Stimulated activated CD8-positive, alpha-beta memory T cell treated with anti-CD3 and anti-CD28 coated beads, Interleukin-7, amount 100 ng/mL, for 4 hours (primary cell): ENCODE results near the gene SH3RF1.
"Not testable (repeated sequence)": the region's sequence is repeated elsewhere in the genome, so short reads cannot be mapped to it uniquely, and the experiment has no call there.

ENCODE experiments used
- DNase-seq, 2 donors: peaks; one replicate each; pipeline ENCODE4 v3.0.0-alpha.2; 2020; ENCODE audit warnings: low read depth in 2 of 2

SH3RF1 gene

DNA sequence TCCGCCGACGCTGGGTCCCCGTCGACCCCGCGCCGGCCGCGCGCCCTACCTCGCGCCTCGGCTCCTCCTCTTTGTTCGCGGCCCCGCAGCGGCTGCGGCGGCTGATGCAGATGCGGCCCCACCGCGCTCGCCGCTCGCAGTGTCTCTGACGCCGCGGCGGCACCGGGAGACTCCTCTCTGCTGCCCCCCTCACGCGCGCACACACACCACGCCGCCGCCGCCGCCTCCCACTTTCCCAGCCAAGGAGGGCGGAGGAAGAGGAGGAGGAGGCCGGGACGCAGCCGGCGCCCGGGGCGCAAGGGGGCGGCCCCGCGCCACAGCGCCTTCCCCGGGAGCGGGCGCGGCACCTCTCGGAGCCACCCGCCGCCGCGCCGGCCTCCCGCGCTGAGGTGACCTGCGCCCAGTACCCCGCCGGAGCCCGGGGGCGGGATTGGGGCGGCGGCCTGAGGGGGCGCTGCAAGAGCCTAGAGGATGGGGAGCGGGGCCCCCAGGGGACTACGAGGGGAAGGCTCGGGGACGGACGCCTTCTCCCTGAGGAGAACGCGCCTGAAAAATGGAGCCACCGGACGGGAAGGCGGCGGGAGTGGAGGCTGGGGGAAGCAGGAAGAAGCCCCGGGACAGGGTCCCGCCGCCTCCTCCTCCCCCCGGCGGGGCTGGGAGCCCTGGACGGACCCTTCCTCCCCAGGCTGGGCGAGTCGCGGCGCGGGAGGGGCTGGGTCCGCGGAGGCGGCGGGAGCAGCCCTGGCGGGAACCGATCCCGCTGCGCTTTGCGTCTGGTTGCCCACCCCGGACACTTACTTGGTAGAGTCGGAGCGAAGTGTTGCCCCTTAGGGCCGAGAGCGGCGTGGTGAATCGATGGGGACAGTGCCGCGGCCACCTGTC, at the start of gene SH3RF1:
Gene SH3RF1, minus strand, starts transcription at position 147 of the 882 bp plus-strand sequence. CDS start 1,744 bp downstream, outside the sequence.
- peak in 1 of 2 donors; percentile 13 for DNase-seq

DNA sequence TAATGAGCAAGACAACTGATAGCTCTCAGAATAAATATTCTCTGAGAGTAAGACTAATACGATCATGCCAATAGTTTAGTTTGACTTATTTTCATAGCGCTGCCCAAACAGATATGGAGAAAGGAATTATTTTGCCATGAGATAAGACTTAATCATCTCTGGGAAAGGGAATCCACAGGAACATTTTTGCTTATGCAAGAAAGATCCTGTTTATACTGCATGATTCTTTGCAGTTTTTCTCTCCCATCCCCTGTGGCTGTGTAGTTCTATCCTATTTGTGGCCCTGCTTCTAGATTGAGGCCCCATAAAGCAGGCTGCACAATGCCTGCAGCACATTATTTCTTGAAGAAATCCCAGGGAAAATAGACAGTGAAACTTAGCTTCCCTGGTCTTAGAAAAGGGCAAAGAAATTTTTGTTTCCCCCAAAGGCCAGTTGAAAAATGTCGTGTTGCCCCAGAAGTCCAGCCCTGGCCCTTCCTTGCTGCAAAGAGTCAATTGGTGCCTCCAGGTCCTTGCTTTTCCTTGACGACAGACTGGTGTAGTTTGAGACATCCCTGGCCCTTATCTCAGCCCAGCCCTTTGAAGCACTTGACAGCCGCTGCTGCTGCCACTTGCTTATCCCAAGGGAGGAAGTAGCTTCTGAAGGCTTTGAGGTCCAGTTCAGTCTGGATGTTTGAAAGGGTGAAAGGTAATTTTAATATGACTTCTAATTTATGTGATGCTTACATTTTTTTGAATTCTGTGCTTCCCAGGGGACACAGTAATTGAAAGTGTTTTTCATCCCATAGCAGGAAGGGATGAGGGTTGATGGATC, 45.0 kb upstream of the SH3RF1 start:
- no peak for DNase-seq

DNA sequence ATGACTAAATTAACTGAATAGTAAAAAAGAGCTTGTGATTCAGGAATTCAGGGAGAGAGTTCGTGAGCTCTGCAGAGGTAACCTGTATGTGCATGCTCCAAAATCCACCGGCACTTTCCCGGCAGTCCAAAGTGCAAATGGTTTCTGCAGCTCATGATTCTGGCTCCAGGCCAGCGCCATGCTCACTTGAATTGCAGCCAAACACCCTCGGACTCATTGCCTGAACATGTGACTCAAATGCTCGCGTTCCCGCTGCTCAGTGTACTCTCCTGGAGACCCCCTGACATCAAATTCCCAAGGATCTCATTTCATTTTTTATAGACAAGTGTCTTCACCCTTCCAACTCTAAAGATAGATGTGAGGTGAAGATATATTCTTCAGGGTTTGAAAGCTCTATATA, 44.1 kb upstream of the SH3RF1 start:
- DNase-seq, result no peak

GRCh38 chr4:169313732-169314131, 43.0 kb upstream of the SH3RF1 start:
- no peak for DNase-seq

- DNase-seq, result no peak
Measured at GRCh38 chr4:169312690-169313422, 42.1 kb upstream of the SH3RF1 start.

DNA sequence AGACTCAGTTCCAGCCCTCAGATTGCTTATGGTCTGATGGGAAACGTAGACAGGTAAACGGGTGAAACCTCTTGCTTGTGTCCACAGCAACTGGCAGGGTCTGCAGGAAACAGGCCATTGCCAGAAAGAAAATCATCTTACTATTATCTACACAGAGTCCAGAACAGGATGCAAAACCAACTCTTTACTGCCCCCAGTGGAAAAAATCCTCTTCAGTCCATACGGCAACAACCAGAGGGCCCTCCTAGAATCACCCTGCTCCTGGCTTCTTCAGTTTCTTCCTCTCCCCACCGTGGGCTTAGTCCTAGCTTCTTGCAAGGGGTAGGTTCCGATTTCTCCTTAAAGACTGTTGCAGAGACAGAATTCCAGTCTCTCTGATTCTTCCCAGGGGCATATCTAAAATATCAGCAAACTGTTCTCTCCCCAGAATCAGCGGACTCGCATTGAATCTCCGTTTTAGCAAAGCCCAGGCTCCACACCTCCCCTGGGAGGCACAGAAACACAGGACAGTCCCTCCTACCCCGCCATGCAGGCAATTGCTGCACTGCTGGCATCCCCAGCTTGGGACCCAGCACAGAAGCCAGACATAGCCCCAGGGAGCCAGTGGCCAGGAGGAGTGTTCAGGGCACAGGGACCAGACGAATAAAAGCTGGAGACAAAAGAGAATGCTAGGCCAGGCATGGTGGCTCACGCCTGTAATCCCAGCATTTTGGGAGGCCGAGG, 41.0 kb upstream of the SH3RF1 start:
- DNase-seq, result no peak

GRCh38 chr4:169309326-169309967, 38.7 kb upstream of the SH3RF1 start:
- DNase-seq, result no peak

DNA sequence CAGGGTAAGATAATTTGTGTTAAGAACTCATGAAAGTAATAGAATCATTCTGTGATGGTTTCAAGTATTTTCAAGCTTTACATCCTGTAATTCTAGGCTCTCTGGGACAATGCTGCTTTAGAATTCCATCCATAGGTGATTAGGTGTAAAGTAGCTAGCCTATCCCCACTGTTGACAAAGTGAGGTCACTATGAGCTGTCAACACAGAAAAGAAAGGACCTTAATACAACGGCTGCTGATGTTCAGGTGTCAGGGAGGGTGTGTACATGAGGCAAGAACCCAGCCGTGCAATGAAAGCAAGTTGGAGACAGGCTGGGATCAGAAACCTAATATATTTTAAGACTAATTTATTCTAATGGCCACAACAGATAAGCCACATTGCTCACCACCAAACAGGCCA, 36.8 kb upstream of the SH3RF1 start:
- DNase-seq, result no peak

- DNase-seq, result no peak
Measured at GRCh38 chr4:169305651-169306050, 34.9 kb upstream of the SH3RF1 start.

- DNase-seq, result no peak
Measured at GRCh38 chr4:169305173-169305572, 34.4 kb upstream of the SH3RF1 start.

DNA sequence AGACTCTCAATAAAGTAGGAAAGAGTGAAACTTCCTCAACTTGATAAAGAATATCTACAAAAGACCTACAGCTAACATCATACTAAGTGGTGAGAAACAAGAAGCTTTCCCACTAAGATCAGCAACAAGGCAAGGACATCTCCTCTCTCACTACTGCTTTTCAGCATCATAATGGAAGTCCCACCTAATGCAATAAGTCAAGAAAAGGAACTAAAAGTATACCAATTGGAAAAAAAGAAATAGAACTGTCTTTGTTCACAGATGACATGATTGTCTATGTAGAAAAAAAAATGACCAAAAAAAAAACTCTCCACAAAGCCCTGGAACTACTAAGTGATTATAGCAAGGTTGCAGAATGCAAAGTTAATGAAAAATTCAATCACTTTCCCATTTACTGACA, 25.1 kb upstream of the SH3RF1 start:
- DNase-seq, result no peak

DNA sequence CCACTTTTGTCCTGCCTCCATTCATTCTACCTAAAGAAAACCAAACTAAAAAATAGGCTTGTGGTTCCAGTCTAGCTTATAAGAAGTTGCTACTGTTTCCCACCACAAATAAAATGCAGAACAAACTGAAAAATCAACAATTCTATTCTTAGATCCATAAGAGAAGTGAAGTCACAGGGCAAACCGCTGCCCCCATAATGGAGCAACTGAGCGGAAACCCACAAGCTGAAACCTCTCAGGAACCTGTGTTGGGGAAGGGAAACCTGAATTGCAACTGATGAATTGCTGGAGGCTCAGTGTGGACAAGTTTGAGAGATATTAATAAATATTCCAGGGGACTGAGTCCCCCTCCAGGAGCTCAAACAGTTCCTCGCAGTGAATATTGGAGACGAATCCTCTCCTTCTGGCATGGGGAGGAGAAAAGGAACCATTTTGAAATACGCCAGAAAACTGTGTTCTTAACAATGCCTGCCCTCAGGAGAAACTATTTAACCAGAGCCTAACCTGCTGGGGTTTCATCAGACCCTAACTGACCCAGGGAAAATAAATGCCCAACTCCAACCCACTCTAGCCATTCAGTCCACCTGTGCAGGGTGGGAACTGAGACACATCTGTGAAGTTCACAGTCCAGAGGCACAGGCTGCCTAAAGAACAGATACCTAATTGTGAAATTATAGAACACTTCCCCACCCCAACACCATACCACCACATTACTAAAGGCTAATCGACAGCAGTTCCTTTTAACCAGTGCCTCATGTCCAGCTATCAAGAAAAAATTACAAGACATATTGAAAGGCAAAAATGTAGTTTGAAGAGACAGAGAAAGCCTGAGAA, 22.8 kb upstream of the SH3RF1 start:
- no peak for DNase-seq

GRCh38 chr4:169287983-169288382, 17.2 kb upstream of the SH3RF1 start:
- DNase-seq, result not testable (repeated sequence)

DNA sequence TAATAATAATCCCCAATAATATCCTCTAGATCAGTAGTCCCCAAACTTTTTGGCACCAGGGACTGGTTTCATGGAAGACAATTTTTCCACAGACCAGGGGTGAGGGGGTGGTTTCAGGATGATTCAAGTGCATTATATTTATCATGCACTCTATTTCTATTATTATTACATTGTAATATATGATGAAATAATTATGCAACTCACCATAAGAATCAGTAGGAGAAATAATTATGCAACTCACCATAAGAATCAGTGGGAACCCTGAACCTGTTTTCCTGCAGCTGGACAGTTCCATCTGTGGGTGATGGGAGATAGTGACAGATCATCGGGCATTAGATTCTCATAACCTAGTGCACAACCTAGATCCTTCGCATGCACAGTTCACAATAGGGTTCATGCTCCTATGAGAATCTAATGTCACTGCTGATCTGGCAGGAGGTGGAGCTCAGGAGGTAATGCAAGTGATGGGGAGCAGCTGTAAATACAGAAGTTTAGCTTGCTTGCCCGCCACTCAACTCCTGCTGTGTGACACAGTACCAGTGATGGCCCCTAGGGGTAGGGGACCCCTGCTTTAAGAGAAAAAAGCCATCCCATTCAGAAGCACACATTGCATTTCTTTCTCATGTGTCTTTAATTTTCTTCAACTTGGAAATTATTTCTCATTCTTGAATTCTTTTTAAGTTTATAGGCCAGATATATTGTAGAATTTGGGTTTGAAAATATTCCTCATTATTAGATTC, 16.0 kb upstream of the SH3RF1 start:
- DNase-seq, result no peak

DNA sequence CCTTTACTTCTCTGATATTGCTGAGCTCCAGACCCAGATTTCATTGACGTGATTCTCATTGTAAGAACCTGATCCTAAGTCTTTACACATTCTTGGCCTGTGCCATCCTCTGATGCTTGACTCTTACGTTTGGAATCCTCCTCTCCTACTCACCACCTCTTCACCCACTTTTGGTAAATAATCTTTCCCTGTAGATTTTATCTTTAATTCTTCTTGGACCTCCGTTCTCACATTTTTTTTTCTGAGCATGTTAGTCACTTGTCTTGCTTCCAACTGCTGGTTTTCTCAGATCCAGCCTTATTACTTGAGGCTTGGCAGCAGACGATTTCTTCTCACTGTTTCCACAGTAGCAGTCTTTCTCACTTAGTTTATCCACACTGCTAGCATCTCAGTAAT, 12.4 kb upstream of the SH3RF1 start:
- no peak for DNase-seq

DNA sequence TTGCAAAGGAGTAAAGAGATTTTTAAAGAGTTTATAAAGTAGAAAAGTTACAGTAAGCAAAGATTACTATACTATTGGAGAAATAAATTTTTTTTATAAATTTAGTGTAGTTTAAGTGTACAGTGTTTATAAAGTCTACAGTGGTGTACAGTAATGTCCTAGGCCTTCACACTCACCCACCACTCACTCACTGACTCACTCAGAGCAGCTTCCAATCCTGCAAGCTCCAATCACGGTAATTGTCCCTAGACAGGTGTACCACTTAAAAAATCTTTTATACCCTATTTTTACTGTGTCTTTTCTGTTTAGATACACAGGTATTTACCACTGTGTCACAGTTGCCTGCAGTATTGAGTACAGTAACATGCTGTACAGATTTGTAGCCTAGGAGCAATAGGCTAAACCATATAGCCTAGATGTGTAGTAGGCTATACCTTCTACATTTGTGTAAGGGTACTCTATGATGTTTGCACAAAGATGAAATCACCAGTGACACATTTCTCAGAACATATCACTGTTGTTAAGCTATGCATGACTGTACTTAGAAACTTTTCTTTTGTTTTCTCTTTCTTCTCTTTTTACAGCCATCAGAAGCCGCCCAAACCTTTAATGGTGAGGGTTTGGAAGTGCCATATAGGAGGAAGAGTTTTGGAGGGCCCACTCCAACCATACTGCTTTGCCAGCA, 11.8 kb upstream of the SH3RF1 start:
- no peak for DNase-seq

GRCh38 chr4:169279108-169279507, 8.4 kb upstream of the SH3RF1 start:
- DNase-seq, result no peak

GRCh38 chr4:169278624-169279023, 7.9 kb upstream of the SH3RF1 start:
- DNase-seq, result no peak

GRCh38 chr4:169277838-169278237, 7.1 kb upstream of the SH3RF1 start:
- DNase-seq, result not testable (repeated sequence)
